Dedifferentiated amniotic fluid mesenchymal stem cell (primary cell): Measurements from ENCODE around the gene SLC12A9.

Experiments used
- DNase-seq: peaks from one replicate; pipeline ENCODE4 v3.0.0-alpha.2; 2016; ENCODE audit errors: extremely low spot score

SLC12A9 gene

GRCh38 chr7:100860702-100861615 is 8.4 kb downstream of the SLC12A9 start:
- no peak for DNase-seq

DNA sequence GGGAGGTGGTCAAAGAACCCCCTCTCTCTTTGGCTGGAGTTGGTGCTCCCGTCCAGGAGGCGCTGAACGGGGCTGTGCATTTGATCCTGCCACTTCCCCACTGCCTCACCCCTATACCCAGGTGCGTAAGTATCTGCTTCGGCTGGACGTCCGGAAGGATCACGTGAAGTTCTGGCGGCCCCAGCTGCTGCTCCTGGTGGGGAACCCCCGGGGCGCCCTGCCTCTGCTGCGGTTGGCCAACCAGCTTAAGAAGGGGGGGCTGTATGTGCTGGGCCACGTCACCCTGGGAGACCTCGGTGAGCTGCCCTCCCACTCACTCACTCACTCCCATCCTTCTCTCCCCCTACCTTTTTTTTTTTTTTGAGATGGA is 9.1 kb downstream of the SLC12A9 start:
- DNase-seq, result no peak

DNA sequence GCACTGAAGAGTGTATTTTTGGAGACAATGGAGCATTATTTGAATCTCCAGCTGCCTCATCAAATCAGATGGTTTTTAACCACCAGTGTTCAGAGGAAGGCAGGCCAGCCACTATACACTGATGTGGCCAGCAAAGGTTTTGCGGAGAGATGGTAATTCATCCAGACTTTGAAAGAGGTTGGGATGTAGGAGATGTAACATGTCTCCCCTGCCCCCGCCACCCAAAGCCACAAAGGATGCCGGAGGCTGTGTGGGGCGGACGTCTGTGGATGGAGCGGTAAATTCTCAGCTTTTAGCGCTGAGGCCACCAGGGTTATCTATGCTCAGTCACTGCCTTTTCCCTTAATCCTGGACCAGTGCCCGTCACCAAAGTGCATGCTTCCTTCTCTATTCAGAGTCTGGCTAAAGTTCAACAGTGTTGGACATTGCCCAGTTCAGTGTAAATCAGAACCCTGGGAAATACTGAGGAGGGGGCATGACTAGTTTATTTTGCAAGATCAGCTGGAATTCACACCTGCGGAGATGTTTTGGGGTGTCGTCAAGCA is 11.0 kb downstream of the SLC12A9 start:
- DNase-seq, result no peak

DNA sequence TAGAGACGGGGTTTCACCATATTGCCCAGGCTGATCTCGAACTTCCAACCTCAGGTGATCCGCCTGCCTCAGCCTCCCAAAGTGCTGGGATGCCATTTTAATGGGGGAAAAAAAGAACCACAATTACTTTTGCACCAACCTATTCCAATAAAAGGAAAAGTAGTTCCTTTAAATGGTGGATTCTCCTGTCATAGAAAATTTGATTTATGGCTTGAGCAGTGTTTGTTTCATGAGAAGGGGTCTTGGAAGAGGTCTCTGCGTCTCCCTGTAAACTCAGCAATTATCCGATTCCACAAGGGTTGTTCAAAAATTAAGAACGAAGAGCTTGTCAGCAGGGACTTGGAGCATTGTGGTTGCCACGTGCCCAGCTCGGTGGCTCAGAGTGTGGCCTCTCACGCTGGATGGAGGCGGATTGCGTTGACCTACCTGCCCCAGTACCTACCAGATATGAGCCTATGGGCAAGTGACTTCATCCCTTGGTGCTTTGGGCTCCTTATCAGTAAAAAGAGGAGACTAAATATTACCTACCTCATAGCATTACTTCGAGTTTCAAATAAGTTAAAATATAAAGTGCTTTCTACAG is 11.8 kb downstream of the SLC12A9 start:
- DNase-seq, result no peak

GRCh38 chr7:100865372-100865911 is 12.9 kb downstream of the SLC12A9 start:
- no peak for DNase-seq

GRCh38 chr7:100865938-100866728 is 13.6 kb downstream of the SLC12A9 start:
- no peak for DNase-seq

GRCh38 chr7:100866729-100867039 is 14.2 kb downstream of the SLC12A9 start:
- DNase-seq, result no peak

- DNase-seq, result peak; percentile 92
These were observed 14.7 kb downstream of the SLC12A9 start, which contains the start of gene TRIP6 for GRCh38 chr7:100867040-100867775. Gene TRIP6, plus strand, starts transcription at chr7:100867387. Its CDS starts 111 bp downstream, at chr7:100867498.

DNA sequence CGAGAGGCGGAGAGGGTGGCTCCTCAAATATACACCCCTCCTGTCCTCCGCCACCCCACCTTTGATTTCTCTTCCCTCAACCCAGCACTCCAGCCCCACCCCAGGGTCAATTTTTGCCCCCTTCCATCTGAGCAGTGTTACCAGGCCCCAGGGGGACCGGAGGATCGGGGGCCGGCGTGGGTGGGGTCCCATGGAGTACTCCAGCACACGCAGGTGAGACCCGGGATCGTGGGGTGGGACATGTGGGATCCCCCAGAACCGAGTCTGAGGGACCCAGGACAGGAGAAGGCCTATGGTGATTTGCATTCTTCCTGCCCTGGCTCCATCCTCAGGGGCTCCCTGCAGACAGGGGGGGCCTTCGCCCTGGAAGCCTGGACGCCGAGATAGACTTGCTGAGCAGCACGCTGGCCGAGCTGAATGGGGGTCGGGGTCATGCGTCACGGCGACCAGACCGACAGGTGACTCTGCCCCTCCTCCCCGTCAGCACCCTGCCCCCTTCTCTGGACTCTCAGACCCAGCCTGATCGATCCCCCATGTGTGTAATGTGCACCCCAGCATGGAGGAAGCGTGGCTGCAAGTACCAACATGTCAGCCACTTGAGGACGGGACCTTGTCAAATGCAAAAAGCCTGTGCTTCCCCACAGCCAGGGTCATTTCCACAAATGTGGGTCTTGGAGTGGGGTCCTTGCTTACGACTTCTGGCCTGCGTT is 15.4 kb downstream of the SLC12A9 start:
- no peak for DNase-seq

- DNase-seq, result no peak
These were observed 21.2 kb downstream of the SLC12A9 start for GRCh38 chr7:100873599-100874299.

DNA sequence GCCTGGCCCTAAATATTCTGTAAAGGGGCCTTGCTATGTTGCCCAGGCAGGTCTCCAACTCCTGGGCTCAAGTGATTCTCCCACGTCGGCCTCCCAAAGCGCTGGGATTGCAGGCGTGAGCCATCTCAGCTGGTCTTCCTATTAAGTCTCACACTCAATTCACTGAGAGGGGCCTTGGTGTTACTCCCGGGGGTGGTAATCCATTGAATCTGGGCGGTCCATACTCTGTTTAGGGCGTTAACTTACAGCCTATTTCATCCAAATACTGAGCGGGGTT is 21.7 kb downstream of the SLC12A9 start:
- no peak for DNase-seq

DNA sequence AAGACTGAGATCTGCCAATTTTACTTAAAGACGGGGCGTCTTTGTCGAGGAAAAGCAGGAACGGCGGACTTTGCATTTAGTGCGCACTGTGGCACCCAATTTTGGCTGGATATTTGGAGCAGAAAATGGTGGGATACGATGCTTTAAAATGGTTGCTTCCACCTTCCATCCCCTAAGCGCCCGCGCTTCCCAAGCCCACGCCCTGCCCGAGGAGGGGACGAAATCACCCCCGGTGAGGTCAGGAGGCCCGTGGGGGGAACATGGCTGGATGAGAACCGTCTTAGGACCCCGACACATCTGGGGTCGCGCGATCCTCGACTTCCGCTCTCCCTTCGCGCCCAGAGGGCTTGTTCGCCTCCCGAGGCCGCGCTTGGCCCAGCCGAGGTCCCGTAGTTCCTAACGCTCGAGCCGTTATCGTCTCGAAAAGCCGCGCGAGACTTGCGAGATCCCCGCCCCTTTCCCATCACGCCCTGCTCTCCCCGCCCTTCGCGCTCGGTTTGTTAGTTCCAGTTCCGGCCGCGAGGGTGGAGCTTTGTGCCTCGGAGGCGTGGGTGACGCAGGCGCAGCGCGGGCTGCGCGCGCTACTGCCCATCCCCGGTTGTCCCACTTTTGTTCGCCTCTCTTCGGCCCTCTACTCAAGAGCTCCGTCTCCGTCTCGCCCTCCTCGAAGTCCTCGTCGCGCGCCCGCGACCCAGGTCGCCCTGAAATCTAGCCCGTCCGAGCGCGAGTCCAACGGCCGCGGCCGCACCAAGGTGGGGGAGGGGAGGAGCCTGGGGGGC is 22.3 kb downstream of the SLC12A9 start, which contains the start of gene SRRT:
Gene SRRT, plus strand, starts transcription at position 527 of the 779 bp plus-strand sequence. CDS start 488 bp downstream, outside the sequence.
- DNase-seq, result peak; percentile 99

GRCh38 chr7:100875356-100875751 is 22.8 kb downstream of the SLC12A9 start:
- DNase-seq, result peak; percentile 21

- no peak for DNase-seq
These were observed 25.5 kb downstream of the SLC12A9 start for GRCh38 chr7:100878013-100878412.

DNA sequence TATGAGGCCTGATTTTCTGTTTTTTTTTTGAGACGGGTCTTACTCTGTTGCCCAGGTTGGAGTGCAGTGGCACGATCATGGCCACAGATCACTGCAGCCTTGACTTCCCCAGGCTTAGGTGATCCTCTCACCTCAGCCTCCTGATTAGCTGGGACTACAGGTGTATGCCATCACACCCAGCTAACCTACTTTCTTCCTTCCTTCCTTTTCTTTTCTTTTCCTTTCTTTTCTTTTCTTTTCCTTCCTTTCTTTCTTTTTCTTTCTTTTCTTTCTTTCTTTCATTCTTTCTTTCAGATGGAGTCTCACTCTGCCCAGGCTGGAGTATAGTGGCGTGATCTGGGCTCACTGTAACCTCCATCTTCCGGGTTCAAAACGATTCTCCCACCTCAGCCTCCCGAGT is 26.2 kb downstream of the SLC12A9 start:
- DNase-seq, result no peak

GRCh38 chr7:100879685-100880261 is 27.3 kb downstream of the SLC12A9 start:
- no peak for DNase-seq

- no peak for DNase-seq
These were observed 28.1 kb downstream of the SLC12A9 start for GRCh38 chr7:100880645-100881044.

DNA sequence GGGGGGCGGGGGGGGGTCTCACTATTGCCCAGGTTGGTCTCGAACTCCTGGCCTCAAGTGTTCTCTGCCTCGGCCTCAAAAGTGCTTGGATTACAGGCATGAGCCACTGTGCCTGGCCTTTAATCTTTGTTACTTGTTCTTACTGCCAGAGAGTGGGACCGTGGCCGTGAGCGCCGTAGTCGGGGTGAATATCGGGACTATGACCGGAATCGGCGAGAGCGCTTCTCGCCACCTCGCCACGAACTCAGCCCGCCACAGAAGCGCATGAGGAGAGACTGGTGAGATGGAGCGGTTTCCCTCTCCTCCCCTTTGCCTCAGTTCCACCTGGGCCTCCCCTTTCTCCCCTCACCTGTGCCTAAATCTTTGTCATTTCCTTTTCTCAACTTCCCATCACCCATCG is 28.6 kb downstream of the SLC12A9 start:
- DNase-seq, result no peak

DNA sequence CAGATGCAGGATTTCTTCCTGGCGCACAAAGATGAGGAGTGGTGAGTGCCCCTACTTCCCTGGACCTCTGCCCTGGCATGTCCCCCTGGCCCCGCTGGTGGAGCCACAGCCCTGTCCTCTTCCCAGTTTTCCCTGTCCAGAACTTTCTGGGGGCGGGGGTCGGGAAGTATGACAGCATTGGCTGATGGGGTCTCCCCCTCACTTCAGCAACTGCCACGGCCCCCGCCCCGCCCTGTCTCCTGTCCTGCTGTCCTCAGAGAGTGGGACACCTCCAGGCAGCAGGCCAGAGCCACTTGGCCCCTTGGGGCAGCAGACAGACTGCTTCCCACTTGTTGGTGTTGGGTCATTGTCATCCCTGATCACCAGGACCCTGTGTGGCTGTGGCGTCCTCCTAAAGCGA is 29.7 kb downstream of the SLC12A9 start:
- no peak for DNase-seq
